ENCODE results near the gene LRRC75A.

LRRC75A gene

GRCh38 chr17:16474012-16474725, 17.8 kb downstream of the LRRC75A start:
- Histone ChIP-seq H3K4me1 (ENCODE audit: insufficient read depth, poor library complexity, severe bottlenecking) (peaks cover 9% of the 10 kb centered on the region), H3K9me3 (ENCODE audit: severe bottlenecking) (no peaks in the 10 kb centered on the region), H3K27ac (ENCODE audit: poor library complexity, severe bottlenecking) (no peak overlapping the region), H3K4me3 (ENCODE audit: severe bottlenecking) (no peak overlapping the region), H3K36me3 (ENCODE audit: low read depth) (no peaks in the 10 kb centered on the region), H3K27me3 (ENCODE audit: insufficient read depth, poor library complexity, severe bottlenecking) (no peaks in the 10 kb centered on the region)
- TF ChIP-seq CTCF (IDR thresholded peaks at IDR 0.05; ENCODE audit: poor library complexity, severe bottlenecking), result no peak
- DNase-seq (ENCODE audit: low spot score) (no peak), ATAC-seq (ENCODE audit: low read depth) (no peak)

GRCh38 chr17:16473044-16474011, 18.7 kb downstream of the LRRC75A start:
- Histone ChIP-seq H3K4me3 (ENCODE audit: severe bottlenecking) (no peak overlapping the region), H3K27me3 (ENCODE audit: insufficient read depth, poor library complexity, severe bottlenecking) (no peaks in the 10 kb centered on the region), H3K9me3 (ENCODE audit: severe bottlenecking) (no peaks in the 10 kb centered on the region), H3K36me3 (ENCODE audit: low read depth) (no peaks in the 10 kb centered on the region), H3K27ac (ENCODE audit: poor library complexity, severe bottlenecking) (no peak overlapping the region), H3K4me1 (ENCODE audit: insufficient read depth, poor library complexity, severe bottlenecking) (peaks cover 9% of the 10 kb centered on the region)
- no peak for TF ChIP-seq CTCF (IDR thresholded peaks at IDR 0.05; ENCODE audit: poor library complexity, severe bottlenecking)
- DNase-seq (ENCODE audit: low spot score) (no peak), ATAC-seq (ENCODE audit: low read depth) (no peak)

- no peak for TF ChIP-seq CTCF (IDR thresholded peaks at IDR 0.05; ENCODE audit: poor library complexity, severe bottlenecking)
- no peaks in the 10 kb centered on the region for H3K27me3 ChIP-seq (ENCODE audit: insufficient read depth, poor library complexity, severe bottlenecking)
- no peak overlapping the region for H3K27ac ChIP-seq (ENCODE audit: poor library complexity, severe bottlenecking)
- no peaks in the 10 kb centered on the region for H3K36me3 ChIP-seq (ENCODE audit: low read depth)
- peaks cover 7% of the 10 kb centered on the region for H3K4me1 ChIP-seq (ENCODE audit: insufficient read depth, poor library complexity, severe bottlenecking)
- H3K4me3 ChIP-seq (ENCODE audit: severe bottlenecking), result no peak overlapping the region
- ATAC-seq (ENCODE audit: low read depth), result no peak
- H3K9me3 ChIP-seq (ENCODE audit: severe bottlenecking), result no peaks in the 10 kb centered on the region
- DNase-seq (ENCODE audit: low spot score), result no peak
These were observed 19.5 kb downstream of the LRRC75A start for GRCh38 chr17:16472539-16472938.

GRCh38 chr17:16471295-16471694, 20.7 kb downstream of the LRRC75A start:
- TF ChIP-seq CTCF (IDR thresholded peaks at IDR 0.05; ENCODE audit: poor library complexity, severe bottlenecking), result no peak
- H3K36me3 ChIP-seq (ENCODE audit: low read depth), result no peaks in the 10 kb centered on the region
- no peak overlapping the region for H3K27ac ChIP-seq (ENCODE audit: poor library complexity, severe bottlenecking)
- no peaks in the 10 kb centered on the region for H3K27me3 ChIP-seq (ENCODE audit: insufficient read depth, poor library complexity, severe bottlenecking)
- DNase-seq (ENCODE audit: low spot score) (no peak), ATAC-seq (ENCODE audit: low read depth) (no peak)
- H3K4me1 ChIP-seq (ENCODE audit: insufficient read depth, poor library complexity, severe bottlenecking), result no peaks in the 10 kb centered on the region
- H3K4me3 ChIP-seq (ENCODE audit: severe bottlenecking), result no peak overlapping the region
- H3K9me3 ChIP-seq (ENCODE audit: severe bottlenecking), result no peaks in the 10 kb centered on the region
